ENCODE results near the gene NDC1.
"Not testable (repeated sequence)": the region's sequence is repeated elsewhere in the genome, so short reads cannot be mapped to it uniquely, and the experiment has no call there.

NDC1 gene, protein sequence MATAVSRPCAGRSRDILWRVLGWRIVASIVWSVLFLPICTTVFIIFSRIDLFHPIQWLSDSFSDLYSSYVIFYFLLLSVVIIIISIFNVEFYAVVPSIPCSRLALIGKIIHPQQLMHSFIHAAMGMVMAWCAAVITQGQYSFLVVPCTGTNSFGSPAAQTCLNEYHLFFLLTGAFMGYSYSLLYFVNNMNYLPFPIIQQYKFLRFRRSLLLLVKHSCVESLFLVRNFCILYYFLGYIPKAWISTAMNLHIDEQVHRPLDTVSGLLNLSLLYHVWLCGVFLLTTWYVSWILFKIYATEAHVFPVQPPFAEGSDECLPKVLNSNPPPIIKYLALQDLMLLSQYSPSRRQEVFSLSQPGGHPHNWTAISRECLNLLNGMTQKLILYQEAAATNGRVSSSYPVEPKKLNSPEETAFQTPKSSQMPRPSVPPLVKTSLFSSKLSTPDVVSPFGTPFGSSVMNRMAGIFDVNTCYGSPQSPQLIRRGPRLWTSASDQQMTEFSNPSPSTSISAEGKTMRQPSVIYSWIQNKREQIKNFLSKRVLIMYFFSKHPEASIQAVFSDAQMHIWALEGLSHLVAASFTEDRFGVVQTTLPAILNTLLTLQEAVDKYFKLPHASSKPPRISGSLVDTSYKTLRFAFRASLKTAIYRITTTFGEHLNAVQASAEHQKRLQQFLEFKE

DNA sequence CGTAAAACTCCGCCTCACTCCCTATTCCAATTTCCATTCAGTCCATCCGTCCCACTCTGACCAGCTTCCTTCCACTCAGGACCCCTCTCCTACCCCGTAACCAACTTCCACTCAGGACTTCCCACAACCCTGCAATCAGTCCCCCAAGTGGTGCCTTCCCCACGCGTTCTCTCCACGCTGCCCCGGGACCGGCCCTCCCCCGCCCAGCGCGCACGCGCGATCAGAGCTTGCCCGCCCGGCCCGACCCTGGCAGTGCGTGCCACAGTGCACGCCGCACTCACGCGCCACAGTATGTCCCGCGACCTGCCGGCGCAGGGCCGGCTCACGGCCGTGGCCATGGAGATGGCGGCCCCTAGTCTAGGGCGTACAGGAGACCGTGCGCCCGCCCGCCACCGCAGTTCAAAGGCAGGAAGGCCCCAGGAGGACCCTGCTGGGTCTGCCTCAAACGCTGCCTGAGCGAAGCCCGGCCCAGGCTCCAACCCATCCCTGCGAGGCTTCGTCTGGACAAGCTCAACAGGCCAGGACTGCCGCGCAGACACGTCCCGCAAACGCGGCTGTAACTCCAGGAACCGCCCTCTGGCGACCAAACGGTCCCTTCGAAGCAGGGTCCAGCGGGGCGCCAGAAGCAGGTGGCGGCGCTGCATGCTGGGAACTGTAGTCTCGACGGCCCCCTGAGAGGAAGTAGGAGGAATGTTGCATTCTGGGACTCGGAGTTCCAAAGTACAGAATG, at the start of gene NDC1:
NDC1 (minus strand) TSS at position 373 of the 730 bp plus-strand sequence; CDS start at position 338, 35 bp downstream.
- peak; percentile 98 for DNase-seq (ENCODE audit: low spot score)

GRCh38 chr1:53883600-53883999, 45.5 kb upstream of the NDC1 start:
- DNase-seq (ENCODE audit: low spot score), result not testable (repeated sequence)

GRCh38 chr1:53881853-53882252, 43.8 kb upstream of the NDC1 start:
- not testable (repeated sequence) for DNase-seq (ENCODE audit: low spot score)

GRCh38 chr1:53878492-53879105, 40.5 kb upstream of the NDC1 start:
- peak; percentile 59 for DNase-seq (ENCODE audit: low spot score)

DNA sequence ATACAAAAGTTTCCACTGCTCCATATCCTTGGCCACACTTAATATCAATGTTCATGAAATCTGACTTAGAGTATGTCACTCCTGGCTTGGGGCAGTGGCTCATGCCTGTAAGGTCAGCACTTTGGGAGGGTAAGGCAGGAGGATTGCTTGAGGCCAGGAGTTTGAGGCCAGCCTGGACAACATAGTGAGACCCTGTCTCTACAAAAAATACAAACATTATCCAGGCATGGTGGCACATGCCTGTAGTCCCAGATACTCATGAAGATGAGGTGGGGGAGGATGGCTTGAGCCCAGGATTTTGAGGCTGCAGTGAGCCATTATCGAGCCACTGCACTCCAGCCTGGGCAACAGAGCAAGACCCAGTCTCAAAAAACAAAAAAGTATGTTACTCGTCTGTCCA, 37.1 kb upstream of the NDC1 start:
- DNase-seq (ENCODE audit: low spot score), result not testable (repeated sequence)

DNA sequence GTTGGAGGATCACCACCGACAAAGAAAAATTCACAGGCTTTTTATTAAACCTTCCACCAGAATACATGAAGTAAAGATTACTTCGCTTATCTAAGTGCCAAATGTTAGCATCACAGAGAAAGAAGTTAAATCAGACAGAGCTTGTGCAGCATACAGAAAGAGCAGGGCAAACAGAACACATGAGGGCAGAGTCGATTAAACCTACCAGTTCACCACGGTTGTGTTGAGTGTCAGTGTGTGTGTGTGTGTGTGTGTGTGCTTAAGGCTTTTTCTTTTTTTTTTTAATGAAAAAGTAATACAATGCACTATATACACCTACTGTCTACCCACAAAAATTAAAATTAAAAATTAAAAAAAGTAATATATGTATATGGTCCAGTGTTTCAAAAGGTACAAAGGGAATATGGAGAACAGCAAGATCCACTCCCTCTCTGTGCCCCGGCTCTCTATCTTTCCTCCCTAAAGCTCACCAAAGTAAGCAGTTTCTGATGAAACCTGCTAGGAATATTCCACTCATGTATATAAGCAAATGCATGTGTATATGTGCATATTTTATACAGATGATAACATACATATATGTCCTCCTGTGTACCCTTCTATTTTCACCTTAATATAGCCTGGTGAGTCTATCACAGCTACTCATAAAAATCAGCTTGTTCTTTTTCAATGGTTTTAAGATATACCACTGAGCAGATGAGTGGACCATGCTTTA, 33.8 kb upstream of the NDC1 start:
- no peak for DNase-seq (ENCODE audit: low spot score)

- no peak for DNase-seq (ENCODE audit: low spot score)
These were observed 33.1 kb upstream of the NDC1 start for GRCh38 chr1:53871221-53871620.

- no peak for DNase-seq (ENCODE audit: low spot score)
These were observed 31.5 kb upstream of the NDC1 start for GRCh38 chr1:53869454-53870117.

DNA sequence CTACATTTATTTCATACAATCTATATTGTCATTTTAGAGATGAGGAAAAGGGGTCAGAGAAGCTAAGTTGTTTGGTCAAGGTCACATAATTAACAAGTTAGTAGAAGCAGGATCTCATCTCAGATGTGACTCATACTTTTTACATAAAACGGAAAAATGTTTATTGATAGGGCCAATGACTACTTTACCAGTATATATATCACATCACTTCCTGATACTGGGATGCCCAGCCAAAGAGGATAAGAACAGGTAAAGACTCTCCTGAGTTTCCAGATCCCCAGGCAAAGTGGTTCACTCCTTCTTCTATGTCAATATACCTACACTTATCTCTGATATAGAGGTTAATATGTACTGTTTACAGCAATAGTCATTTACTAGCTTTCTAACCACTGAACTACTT, 30.5 kb upstream of the NDC1 start:
- no peak for DNase-seq (ENCODE audit: low spot score)

DNA sequence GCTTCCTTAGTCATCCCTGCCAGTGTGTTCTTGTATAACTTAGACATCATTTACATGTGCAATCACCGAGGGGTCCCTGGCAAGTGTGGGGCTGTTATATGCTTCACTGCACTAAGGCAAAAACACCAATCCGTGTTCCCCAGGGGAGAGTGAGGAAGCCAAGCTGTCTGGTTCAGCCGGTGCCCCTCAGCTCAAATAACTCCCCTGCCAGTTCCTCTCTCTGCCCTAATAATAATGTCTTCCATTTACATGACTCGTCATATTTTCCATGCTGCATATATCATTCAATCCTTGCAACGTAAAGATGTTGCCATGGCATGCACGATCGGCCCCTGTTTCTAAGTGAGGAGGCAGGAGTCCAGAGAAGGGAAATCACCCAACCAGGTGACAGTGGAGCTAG, 24.4 kb upstream of the NDC1 start:
- no peak for DNase-seq (ENCODE audit: low spot score)

DNA sequence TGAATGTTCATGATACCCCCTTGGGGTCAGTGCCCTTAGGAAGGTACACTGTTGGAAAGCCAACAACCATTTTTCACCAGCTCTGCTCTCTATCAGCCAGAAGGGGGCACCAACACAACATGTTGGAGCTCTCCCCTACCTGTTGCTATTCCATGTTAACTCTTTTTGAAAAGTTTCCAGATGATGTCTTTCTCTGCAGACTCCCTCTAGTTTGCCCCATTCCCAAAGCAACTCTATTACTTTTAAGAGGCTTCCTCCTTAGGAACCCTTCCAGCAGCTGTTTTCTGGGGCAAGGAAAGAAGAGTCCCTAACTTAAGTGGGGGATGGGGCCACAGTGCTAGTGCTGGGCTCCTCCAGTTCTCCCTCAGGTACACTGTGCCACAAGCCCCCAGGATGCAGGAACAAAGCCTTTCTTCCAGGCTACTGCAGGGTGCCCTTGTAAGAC, 22.9 kb upstream of the NDC1 start:
- peak; percentile 61 for DNase-seq (ENCODE audit: low spot score)

GRCh38 chr1:53851571-53852285, 13.6 kb upstream of the NDC1 start:
- no peak for DNase-seq (ENCODE audit: low spot score)

DNA sequence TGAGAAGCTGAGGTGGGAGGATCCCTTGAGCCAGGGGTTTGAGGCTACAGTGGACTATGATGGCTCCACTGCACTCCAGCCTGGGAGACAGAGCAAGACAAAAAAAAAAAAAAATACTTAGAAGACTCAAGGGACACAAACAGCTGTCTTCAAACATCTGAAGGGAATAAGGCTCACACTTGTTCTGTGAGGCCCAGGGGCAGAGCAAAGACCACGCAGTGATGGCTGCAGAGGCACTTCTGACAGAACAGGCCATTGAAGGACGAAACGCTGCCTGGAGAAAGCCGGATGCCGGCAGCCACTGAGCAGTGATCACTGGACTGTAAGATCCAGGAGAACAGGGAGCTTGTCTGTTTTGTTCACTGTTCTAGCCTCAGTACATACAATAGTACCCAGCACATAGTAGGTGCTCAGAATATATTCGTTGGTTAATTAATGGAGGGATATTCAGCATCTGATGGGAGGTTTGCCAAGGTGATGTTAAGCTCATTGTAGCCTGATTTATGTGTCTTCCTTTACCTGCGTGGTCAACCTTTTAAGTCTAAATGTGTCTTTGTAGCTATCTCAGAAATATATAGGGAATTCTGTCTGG, 12.1 kb upstream of the NDC1 start:
- DNase-seq (ENCODE audit: low spot score), result no peak

DNA sequence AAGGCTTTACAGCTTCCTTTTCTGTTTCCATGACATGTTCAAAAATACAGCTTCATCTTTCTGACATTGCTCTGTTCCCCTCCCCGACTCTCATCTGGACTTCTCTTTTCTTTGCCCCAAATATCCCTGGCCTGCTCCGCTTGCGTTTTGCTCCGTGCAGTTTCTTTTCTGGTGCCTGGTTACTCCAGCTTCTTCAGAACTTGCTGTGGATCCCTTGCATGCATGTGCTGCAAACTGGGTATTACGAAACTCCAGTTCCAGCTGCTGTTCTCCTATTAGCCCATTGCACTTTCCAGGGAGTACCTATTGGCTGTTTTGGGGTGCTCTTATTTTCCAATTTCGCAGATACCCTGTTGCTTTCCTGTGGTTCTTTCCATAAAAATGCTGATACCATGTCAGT, 9.9 kb upstream of the NDC1 start:
- no peak for DNase-seq (ENCODE audit: low spot score)

DNA sequence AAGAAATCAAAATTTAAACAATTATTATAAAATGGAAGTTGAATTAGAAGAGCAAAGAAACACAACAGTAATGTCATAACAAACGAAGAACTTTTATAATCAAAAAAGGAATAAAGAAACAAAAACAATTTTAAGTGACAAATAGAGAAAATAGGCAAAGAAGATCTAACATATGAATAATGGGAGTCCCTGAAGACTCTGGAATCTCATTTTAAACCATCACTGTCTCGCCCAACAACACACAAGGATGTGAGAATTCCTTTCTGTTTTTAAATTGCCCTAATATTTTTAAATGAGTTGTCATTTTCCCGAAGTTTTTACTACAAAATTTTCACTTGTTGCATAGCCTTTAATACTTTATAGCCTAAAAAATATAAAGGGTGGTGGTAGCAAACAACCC, 4.3 kb upstream of the NDC1 start:
- no peak for DNase-seq (ENCODE audit: low spot score)

GRCh38 chr1:53838654-53838974, 518 bp upstream of the NDC1 start:
- DNase-seq (ENCODE audit: low spot score), result no peak

DNA sequence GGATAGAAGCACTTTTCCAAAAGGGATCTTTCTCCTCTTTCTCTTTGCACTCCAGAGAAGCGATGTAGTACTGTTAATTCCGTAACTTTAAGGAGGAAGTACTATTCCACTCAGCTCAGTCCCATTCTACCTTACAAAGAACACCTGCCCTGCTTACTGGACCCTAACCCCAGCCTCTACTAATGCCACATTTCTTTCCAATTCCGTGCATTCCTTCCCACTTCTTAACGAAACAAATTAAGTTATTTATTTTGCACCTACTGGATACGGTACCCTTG, 511 bp downstream of the NDC1 start:
- peak; percentile 15 for DNase-seq (ENCODE audit: low spot score)

DNA sequence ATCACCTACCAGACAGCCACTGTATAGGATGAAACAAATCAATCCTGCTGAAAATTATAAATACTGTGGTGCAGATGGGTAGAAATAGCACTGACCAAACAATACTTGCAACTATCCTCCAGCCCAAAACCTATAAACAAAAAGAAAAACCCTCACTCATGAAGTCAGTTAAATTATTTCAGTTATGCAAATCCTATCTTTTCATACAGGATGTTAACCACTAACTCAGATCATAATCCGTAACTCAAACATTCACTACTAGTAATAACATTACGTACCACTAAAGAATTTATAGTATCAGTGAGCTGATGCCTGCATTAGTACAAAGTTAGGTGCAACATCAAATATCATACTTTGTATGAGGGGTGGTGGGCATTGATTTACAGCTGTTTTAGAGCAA, 2.6 kb downstream of the NDC1 start:
- DNase-seq (ENCODE audit: low spot score), result no peak

GRCh38 chr1:53834776-53835175, 3.3 kb downstream of the NDC1 start:
- no peak for DNase-seq (ENCODE audit: low spot score)

GRCh38 chr1:53833393-53833792, 4.7 kb downstream of the NDC1 start:
- no peak for DNase-seq (ENCODE audit: low spot score)

DNA sequence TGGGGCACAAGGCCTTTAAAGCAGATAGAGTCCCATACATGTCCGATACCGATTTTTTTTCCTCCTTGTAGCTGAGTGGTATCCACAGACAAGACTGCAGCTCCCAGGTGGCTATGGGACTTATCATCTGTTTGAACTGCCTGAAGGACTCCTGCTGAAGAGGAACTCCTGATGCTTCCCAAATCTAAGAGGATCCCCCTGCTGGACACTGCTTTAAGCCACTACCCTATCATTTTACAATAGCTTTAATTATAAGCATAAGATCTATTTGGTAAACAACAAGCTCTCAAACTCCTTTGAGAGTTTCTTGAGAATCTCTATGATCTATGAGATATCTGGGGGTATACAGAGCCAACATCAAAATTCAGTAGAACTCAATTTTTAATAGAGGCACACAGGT, 11.7 kb downstream of the NDC1 start:
- DNase-seq (ENCODE audit: low spot score), result no peak

All from SW480 (cell line).